Measurements from ENCODE around the gene AGAP4. TPM values are rescaled to one million over a fixed set of nuclear protein-coding genes. Genes with fewer than 3 reads are reported as not detected.
"Not testable (repeated sequence)": the region's sequence is repeated elsewhere in the genome, so short reads cannot be mapped to it uniquely, and the experiment has no call there.

Gene AGAP4
- total and polyA plus RNA-seq, 2 of the 8 experiments (the other 6 are each of a cell fraction or from before 2014, with no cell fraction given): 13.5 to 13.9 TPM

- H2AFZ ChIP-seq (ENCODE audit: low read length); H3K4me1 ChIP-seq (replicated peaks in 1 of 4; ENCODE audit: control insufficient read depth in 3 of 4, insufficient read depth in 4 of 4, low read length in 3 of 4); H4K91ac ChIP-seq (replicated peaks; ENCODE audit: insufficient read length, low read length); H3K79me1 ChIP-seq (ENCODE audit: low read depth, low read length); H4K8ac ChIP-seq (ENCODE audit: extremely low read depth, insufficient read depth, low read length); POLR2A ChIA-PET (ENCODE audit: partially characterized antibody); H2AK5ac ChIP-seq (ENCODE audit: low read depth, low read length); H3K4me3 ChIP-seq (ENCODE audit: extremely low read depth in 1 of 4, insufficient read depth in 2 of 4, low read depth in 3 of 4, low read length in 4 of 4); H4K5ac ChIP-seq (ENCODE audit: insufficient read length, low read depth, low read length); H3K18ac ChIP-seq (ENCODE audit: extremely low read depth, low read length); H3K4ac ChIP-seq (replicated peaks; ENCODE audit: insufficient read length, low read depth, low read length); H2BK20ac ChIP-seq (ENCODE audit: low read length); H3K79me2 ChIP-seq (ENCODE audit: control insufficient read depth in 1 of 2, insufficient read depth in 2 of 2, low read length in 2 of 2); H3K23me2 ChIP-seq (ENCODE audit: low read depth, low read length); H3K27ac ChIP-seq (ENCODE audit: low read depth, low read length); H2BK120ac ChIP-seq (replicated peaks; ENCODE audit: low read depth, low read length); H3K36me3 ChIP-seq (ENCODE audit: control insufficient read depth in 2 of 4, insufficient read depth in 4 of 4, low read length in 3 of 4); H3K56ac ChIP-seq (replicated peaks; ENCODE audit: insufficient read length, low read depth, low read length); H2BK12ac ChIP-seq (ENCODE audit: low read depth, low read length); CTCF ChIA-PET (ENCODE audit: partially characterized antibody); H3K9me3 ChIP-seq (ENCODE audit: insufficient read depth in 2 of 2, low read depth in 1 of 2, low read length in 1 of 2); H2BK15ac ChIP-seq (ENCODE audit: low read length); H3K9ac ChIP-seq (replicated peaks in 1 of 4; ENCODE audit: extremely low read depth in 1 of 4, low read depth in 3 of 4, low read length in 3 of 4); FAIRE-seq; H4K20me1 ChIP-seq (replicated peaks in 1 of 2; ENCODE audit: control insufficient read depth in 1 of 2, insufficient read depth in 2 of 2, low read length in 2 of 2); H3K14ac ChIP-seq (ENCODE audit: insufficient read length); H3K23ac ChIP-seq (ENCODE audit: insufficient read length); DNase-seq (ENCODE audit: low read depth in 1 of 2, low spot score in 2 of 2); H3K4me2 ChIP-seq (ENCODE audit: insufficient read depth in 1 of 2, low read depth in 2 of 2, low read length in 2 of 2); H2BK5ac ChIP-seq (ENCODE audit: low read depth, low read length); H3K27me3 ChIP-seq (replicated peaks in 1 of 4; ENCODE audit: control insufficient read depth in 3 of 4, extremely low read depth in 1 of 4, insufficient read depth in 3 of 4, low read length in 3 of 4): not testable (repeated sequence)
- 94% methylated on average over 13 of the region's 13 CpGs; no CpG with 5 or more reads in 1 of the 2 experiments for WGBS, 2 experiments (ENCODE audit: extremely low coverage in 1 of 2, insufficient coverage in 1 of 2, insufficient read length in 1 of 2, insufficient replicate concordance in 2 of 2, low coverage in 1 of 2, low lambda C conversion rate in 2 of 2, missing lambda C conversion rate in 1 of 2)
Observed at GRCh38 chr10:45812959-45813358, 34.3 kb downstream of the AGAP4 start.

All from H1 (cell line).